GM21515 (cell line): ENCODE data around the gene CBLN2.

Experiments
- ATAC-seq: cut with Tn5 transposase; IDR thresholded peaks from one replicate; pipeline ENCODE4 v1.9.1; 2021; ENCODE audit not compliant: unreplicated experiment

CBLN2 gene

GRCh38 chr18:72544092-72544886, at the start of gene CBLN2:
TSS of gene CBLN2 (minus strand) at chr18:72544342. CDS start at chr18:72542160, 2,182 bp downstream.
- peak; percentile 91 for ATAC-seq

DNA sequence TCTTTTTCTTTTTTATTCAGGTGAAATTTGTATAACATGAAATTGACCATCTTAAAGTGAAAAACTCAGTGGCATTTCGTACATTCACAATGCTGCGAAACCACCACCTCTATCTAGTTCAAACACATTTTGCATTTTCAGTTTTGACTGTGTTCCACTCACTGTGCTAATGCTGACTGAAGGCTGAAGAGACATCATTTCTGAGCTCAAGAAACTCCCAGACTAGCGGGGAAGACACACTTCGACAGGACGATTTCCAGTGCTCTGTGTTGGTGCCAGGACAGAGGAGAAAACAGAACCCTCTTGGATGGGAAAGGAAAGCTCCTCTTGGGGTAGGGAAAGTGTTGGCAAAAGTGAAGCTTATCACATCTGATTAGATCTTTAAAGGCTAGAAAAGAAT, 44.2 kb upstream of the CBLN2 start:
- ATAC-seq = no peak

DNA sequence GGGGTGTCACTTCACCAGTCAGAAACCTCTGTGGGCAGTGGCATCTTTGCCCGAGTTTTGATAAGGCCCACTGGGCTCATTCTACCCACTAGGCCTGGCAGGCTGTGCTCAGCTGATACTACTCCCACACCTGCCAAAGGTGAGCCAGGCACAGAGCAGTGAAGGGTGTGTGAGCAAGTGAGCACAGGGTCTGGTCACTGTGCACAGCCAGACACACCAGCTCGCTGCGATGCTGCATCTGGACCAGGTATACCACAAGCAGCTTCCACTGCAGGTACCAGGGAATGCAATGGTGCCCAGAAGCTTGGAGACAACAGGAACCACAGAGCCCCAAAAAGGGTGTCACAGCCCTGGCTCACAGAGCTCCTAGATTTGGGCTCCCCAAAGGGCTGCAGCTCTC, 40.6 kb upstream of the CBLN2 start:
- no peak for ATAC-seq

- no peak for ATAC-seq
Observed at GRCh38 chr18:72581976-72582375, 37.8 kb upstream of the CBLN2 start.

GRCh38 chr18:72572896-72573295, 28.8 kb upstream of the CBLN2 start:
- no peak for ATAC-seq

DNA sequence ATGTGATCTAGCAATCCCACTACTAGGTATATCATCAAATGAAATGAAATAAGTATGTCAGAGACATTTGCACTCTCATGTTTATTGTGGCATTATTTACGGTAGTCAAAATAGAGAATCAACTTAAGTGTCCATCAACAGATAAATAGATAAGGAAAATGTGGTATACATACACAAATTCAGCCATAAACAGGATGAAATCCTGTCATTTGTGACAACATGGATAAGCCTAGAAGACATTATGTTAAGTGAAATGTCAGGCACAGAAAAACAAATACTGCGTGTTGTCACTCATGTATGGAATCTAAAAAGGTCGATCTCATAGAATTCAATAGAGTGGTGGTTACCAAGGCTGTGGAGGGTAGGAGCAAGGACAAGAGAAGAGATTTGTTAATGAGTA, 22.1 kb upstream of the CBLN2 start:
- no peak for ATAC-seq

GRCh38 chr18:72555968-72556367, 11.8 kb upstream of the CBLN2 start:
- ATAC-seq = no peak

GRCh38 chr18:72555101-72555500, 11.0 kb upstream of the CBLN2 start:
- ATAC-seq = no peak

- no peak for ATAC-seq
Observed at GRCh38 chr18:72543357-72544055, 636 bp downstream of the CBLN2 start.

GRCh38 chr18:72542984-72543356, 1.2 kb downstream of the CBLN2 start:
- ATAC-seq = no peak

GRCh38 chr18:72542342-72542741, 1.8 kb downstream of the CBLN2 start:
- no peak for ATAC-seq

- no peak for ATAC-seq
Observed at GRCh38 chr18:72541871-72542332, 2.2 kb downstream of the CBLN2 start.

GRCh38 chr18:72539901-72540300, 4.2 kb downstream of the CBLN2 start:
- ATAC-seq = no peak

- ATAC-seq = no peak
Observed at GRCh38 chr18:72530622-72531021, 13.5 kb downstream of the CBLN2 start.

GRCh38 chr18:72504866-72505265, 39.3 kb downstream of the CBLN2 start:
- ATAC-seq = no peak

DNA sequence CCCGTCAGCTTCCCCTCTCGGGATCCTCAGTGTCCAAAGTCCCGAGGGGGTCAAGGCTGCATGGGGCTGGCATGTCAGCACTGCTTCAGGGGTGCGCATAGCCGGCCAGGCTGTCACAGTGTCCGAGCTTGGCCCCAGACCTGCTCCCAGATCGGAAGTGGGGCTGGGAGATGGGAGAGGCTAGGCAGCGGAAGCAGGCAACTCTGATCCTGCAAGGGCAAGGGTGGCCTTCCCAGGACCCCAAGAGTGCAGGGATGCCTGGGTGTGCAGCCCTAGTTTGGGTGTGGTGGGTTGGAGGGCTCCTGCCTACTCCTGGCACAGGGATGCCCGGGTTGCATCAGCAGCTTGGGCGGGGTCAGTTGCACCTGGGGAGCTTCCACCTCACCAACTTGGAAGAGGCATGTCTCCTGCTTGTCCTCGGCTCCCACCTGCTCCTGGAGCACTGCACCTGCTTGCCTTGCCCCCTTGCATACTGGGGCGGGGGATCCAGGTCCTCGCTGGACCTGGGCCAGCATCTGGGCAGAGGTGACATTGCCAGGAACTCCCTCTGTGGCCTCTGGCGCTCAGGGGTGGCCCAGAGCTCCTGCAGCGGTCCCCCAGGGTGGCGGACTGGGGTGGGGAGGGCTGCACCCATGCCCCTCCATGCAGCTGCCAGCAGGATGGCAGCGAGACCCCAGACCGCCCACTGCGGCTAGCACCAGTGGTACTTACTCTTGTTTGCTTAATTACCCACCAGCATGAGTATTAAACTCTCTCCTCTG, 41.3 kb downstream of the CBLN2 start:
- ATAC-seq = no peak

GRCh38 chr18:72492497-72492896, 51.6 kb downstream of the CBLN2 start:
- ATAC-seq = no peak
